Glomerular visceral epithelial cell (primary cell): ENCODE measurements around the gene HSF4.

ENCODE experiments used
- DNase-seq: peaks from one replicate; pipeline ENCODE4 v3.0.0-alpha.2; 2016; ENCODE audit errors: extremely low spot score

Gene HSF4

GRCh38 chr16:67200491-67200890, 35.9 kb downstream of the HSF4 start:
- no peak for DNase-seq

GRCh38 chr16:67201411-67202345, 37.1 kb downstream of the HSF4 start:
- DNase-seq, result no peak

- DNase-seq, result no peak
Observed at GRCh38 chr16:67202426-67202825, 37.9 kb downstream of the HSF4 start.

GRCh38 chr16:67202956-67203493, 38.5 kb downstream of the HSF4 start:
- DNase-seq, result no peak

- DNase-seq, result no peak
Observed at GRCh38 chr16:67204076-67204475, 39.5 kb downstream of the HSF4 start.

- DNase-seq, result no peak
Observed at GRCh38 chr16:67206129-67206837, 41.7 kb downstream of the HSF4 start.

- no peak for DNase-seq
Observed at GRCh38 chr16:67206838-67207248, 42.3 kb downstream of the HSF4 start.

- DNase-seq, result no peak
Observed at GRCh38 chr16:67207249-67208091, 42.9 kb downstream of the HSF4 start.

GRCh38 chr16:67208154-67208896, 43.8 kb downstream of the HSF4 start:
- no peak for DNase-seq

- DNase-seq, result no peak
Observed at GRCh38 chr16:67209565-67209964, 45.0 kb downstream of the HSF4 start.

- no peak for DNase-seq
Observed at GRCh38 chr16:67210069-67210937, 45.8 kb downstream of the HSF4 start.

GRCh38 chr16:67211674-67212073, 47.1 kb downstream of the HSF4 start:
- DNase-seq, result no peak

- DNase-seq, result peak; percentile 19
Observed at GRCh38 chr16:67212766-67213165, 48.2 kb downstream of the HSF4 start.

GRCh38 chr16:67213197-67214019, 48.9 kb downstream of the HSF4 start:
- DNase-seq, result no peak

GRCh38 chr16:67215706-67216105, 51.2 kb downstream of the HSF4 start:
- no peak for DNase-seq

GRCh38 chr16:67216612-67217490, 52.3 kb downstream of the HSF4 start:
- DNase-seq, result no peak
